Activated CD4-positive, alpha-beta T cell treated with anti-CD3 and anti-CD28 coated beads, Interleukin-2, Interleukin-6, amounts not matched to agents 100 ng/mL and 50 ng/mL, durations not matched to agents 16 hours and 8 hours (primary cell): ENCODE measurements around the gene IER3.
"Not testable (repeated sequence)": the region's sequence is repeated elsewhere in the genome, so short reads cannot be mapped to it uniquely, and the experiment has no call there.

Experiments used
- DNase-seq: peaks from one replicate; pipeline ENCODE4 v3.0.0-alpha.2; 2020

Gene IER3

GRCh38 chr6:30767944-30768301 is 23.6 kb upstream of the IER3 start:
- no peak for DNase-seq

DNA sequence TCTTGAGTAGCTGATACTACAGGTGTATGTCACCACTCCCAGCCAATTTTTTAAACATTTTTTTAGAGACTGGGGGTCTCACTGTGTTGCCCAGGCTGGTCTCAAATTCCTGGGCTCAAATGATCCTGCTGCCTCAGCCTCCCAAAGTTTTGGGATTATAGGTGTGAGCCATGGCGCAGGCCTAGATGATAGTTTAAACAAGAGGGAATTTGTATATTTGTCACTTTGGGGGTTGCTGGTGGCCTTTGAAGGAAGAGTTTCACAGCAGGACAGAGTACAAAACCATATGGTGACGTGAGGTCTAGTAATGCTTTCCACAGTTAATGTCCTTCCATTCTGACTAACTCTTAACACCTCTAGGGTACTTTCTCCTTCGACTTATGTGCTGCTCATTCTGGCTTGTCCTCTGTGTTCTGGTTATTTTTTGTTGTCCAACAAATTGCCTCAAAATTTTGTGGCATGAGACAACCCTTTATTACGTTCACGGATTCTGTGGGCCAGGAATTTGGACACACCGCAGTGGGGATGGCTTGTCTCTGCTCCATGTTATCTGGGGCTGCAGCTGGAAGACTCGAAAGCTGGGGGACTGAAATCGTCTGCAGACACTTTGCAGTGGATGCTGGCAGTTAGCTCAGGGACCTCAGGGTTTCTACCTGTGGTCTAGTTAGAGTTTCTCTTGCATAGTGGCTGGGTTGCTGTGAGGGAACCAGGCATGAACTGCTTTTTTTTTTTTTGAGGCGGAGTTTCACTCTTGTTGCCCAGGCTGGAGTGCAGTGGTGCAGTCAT is 23.0 kb upstream of the IER3 start:
- DNase-seq, result peak; percentile 53

GRCh38 chr6:30766461-30767157 is 22.3 kb upstream of the IER3 start:
- no peak for DNase-seq

DNA sequence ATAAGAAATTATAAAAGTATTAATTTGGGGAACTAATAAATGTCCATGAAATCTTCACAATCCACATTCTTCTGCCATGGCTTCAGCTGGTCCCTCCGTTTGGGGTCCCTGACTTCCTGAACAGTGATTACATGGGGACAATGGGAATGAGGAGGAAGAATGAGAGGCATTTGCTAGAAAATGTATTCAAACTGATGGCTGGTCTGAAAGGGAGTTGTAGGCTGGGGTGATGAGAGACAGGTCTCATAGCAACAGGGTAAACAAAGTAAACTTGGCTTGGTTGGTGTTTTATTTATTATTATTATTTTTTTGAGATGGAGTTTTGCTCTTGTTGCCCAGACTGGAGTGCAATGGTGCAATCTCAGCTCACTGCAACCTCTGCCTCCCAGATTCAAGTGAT is 21.1 kb upstream of the IER3 start:
- not testable (repeated sequence) for DNase-seq

DNA sequence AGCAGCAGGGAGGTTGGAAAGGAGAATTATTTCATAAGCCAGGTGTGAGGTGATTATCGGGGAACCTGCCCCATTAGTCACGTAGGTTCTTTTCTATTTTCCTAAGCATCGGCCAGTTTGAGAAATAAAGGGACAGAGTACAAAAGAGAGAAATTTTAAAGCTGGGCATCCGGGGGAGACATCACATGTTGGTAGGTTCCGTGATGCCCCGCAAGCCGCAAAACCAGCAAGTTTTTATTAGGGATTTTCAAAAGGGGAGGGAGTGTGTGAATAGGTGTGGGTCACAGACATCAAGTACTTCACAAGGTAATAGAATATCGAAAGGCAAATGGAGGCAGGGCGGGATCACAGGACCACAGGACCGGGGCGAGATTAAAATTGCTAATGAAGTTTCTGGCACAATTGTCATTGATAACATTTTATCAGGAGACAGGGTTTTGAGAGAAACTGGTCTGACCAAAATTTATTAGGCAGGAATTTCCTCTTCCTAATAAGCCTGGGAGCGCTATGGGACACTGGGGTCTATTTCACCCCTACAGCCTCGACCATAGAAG is 20.2 kb upstream of the IER3 start:
- not testable (repeated sequence) for DNase-seq

DNA sequence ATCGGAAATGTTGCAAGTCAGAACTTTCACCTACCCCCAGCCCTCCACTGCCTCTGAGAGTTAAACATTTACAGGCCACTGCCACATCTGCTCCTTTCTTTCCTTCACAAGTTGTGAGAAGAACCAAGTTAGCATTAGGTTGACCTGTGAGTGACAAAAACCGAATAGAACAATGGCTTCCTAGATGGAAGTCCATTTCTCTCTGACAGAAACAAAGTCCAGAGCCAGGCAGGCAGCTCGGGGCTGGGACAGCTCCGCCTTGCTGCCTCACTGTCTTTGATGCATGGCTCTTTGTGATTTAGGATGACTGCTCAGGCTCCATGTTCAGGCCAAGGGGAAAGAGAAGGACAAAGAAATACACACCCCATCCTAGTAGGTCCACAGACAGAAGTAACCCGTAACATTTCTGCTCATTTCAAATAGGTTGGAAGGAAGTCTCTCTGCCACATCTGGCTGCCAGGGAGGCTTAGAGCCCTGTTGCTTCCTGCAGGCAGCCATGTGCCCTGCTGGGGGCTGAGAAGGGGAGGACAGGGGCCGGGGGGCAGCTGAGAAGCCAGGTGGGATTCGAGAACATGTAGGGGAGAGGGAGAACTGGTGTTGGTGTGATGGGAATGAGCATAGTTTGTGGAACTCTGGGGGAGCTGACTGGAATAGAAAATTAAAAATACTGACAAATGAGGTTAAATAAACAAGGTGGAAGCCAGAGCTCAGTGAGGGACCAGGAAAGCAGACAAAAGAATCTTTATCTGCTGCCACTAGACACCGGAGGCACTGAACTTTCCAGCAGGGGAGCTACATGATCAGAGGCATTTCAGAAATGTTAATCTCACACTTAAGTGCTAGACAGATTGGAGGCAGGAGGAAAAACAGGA is 19.5 kb upstream of the IER3 start:
- DNase-seq, result no peak

DNA sequence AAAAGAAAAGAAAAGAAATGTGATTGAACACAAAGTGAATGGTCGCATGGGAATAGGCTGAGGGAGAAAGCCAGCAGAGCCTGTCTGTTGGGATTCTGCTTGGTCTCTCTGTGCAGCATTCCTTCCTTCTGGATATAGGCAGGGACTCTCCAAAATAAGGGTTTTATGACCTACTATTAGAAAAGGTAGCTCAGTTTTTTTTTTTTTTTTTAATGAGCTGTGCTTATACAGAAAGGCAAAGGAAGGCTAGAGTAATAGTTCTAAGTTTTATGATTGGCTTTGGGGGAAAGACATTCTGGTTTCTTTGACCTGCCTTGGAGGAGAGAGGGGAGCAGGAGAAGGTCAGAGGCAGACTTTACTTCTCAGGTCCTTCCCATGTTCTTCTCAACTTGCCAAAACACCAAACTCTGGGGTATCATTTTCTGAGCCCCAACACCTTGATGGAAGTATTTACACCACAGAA is 18.8 kb upstream of the IER3 start:
- no peak for DNase-seq

DNA sequence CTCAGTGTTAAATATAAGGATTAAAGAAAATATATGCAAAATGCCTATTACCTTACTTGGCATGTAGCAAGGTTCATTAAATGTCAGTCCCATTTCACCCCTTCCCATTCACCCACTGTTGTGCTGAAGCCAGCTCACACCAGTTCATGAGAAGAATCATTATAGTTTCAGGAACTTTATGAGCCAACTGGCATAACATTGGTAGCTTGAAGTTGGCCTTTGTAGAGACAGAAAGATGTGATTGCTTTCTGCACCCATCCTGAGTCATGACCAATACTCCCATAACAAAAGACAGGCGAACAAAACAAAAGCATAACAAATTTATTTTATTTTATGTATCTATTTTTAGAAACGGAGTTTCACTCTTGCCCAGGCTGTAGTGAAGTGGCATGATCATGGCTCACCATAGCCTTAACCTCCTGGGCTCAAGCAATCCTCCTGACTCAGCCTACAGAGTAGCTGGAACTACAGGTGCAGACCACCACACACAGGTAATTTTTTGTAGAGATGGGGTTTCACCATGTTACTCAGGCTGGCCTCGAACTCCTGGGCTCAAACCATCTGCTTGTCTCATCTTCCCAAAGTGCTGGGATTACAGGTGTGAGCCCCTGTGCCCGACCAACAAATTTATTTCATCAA is 17.6 kb upstream of the IER3 start:
- DNase-seq, result no peak

GRCh38 chr6:30760549-30760948 is 16.2 kb upstream of the IER3 start:
- no peak for DNase-seq

GRCh38 chr6:30759575-30760239 is 15.4 kb upstream of the IER3 start:
- DNase-seq, result no peak

GRCh38 chr6:30757261-30757904 is 13.0 kb upstream of the IER3 start:
- no peak for DNase-seq

DNA sequence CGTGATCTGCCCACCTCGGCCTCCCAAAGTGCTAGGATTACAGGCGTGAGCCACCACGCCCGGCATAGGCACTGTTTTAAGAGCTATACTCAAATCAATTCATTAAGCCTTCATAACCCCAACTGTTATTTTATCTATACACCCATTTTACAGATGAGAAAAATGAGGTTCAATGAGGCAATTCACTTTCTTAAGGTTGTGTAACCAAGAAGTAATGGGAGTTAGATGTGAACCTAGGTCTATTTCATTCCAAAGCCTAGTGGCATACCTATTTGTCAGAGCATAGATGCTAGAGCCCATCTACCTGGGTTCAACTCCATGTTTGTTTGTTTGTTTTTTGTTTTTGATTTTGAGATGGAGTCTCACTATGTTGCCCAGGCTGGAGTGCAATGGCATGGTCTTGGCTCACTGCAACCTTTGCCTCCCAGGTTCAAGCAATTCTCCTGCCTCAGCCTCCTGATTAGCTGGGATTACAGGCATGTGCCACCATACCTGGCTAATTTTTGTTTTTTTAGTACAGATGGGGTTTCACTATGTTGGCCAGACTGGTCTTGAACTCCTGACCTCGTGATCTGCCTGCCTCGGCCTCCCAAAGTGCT is 12.2 kb upstream of the IER3 start:
- DNase-seq, result not testable (repeated sequence)

DNA sequence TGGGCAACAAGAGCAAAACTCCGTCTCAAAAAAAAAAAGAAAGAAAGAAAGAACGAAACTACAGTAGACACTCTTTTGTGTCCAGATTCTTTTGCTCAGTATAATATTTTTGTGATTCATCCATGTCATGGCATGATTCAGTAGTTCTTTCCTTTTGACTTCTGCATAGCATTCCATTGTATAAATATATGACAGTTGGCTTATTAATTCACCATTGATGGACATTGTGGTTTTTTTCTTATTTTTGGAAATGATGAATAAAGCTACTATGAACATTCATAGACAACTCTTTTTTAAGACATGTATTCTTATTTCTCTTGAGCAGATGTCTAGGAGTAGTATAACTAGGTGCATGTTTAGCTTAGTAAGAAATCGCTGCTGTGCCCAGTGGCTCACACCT is 10.3 kb upstream of the IER3 start:
- no peak for DNase-seq

DNA sequence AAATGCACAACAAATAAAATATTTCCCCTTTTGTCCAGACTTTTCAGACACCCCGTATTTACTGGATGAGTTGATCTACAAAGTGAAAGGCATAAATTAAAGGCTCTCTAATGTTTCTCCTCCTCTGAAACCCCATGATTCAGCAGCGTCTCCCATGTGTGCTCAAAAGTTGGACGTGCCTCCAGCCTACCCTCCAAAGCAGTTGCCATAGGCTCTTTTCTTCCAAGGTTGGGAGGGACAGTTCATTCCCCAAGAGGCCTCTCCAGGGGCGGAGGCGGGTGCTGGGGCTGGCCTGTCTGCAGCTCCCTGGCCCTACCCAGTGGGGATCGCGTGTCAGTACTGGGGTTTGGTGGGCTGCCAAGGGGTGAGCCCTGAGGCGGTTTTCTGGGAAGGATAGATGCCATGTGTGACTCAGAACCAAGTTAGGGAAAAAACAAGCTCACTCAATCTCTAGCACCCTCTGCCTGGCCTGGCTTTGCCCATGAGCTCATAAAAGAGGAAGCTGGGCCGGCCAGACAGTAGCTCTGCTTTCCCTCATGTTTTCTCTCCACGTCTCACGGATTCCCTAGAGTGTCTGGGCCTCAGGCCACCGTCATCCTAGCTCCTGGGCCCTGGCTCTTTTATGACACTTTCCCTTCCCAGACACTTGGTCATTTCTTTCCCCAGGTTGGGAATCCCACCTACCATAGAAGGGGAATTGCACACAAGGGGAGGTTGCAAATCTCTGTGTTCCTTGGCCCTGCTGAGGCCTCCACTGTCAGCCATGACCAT is 8.0 kb upstream of the IER3 start:
- DNase-seq, result no peak

- no peak for DNase-seq
These were observed 6.0 kb upstream of the IER3 start for GRCh38 chr6:30750379-30750668.

DNA sequence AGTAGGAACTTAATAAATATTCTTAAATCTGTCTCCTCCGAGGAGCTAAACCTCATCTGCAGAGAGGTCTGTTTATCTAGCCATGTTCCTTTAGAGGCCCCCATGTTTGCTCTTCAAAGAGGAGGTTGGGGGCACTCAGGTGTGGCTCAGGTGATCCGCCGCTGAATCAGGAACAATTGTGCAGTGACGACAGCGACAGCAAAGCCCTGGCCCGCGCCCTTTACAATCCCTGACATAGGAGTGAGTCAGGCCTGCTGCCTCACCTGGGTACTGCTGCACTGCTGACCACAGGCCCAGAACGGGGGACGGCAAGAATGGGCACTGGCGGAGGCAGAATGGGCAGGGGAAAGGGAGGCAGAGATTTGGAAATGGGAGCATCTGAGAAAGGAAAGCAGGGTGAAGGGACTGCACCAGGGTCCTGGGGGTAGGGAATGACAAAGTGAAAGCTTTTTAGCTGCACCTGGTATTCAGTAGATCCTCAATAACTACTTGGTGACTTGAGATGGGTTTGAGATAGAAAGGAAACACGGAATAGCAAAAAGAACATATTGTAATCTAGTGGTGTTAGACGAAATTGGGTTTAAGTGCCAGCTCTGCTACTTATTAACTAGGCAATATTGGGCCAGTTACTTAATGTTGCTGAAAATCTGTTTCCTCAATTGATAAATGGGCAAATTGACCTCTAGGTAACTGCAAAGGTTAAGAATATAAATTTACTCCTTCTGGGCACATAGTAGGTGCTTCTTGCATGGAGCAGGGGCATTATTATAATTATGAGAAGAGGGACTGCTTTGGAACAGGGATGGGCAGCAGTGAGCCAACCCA is 5.4 kb upstream of the IER3 start:
- no peak for DNase-seq

DNA sequence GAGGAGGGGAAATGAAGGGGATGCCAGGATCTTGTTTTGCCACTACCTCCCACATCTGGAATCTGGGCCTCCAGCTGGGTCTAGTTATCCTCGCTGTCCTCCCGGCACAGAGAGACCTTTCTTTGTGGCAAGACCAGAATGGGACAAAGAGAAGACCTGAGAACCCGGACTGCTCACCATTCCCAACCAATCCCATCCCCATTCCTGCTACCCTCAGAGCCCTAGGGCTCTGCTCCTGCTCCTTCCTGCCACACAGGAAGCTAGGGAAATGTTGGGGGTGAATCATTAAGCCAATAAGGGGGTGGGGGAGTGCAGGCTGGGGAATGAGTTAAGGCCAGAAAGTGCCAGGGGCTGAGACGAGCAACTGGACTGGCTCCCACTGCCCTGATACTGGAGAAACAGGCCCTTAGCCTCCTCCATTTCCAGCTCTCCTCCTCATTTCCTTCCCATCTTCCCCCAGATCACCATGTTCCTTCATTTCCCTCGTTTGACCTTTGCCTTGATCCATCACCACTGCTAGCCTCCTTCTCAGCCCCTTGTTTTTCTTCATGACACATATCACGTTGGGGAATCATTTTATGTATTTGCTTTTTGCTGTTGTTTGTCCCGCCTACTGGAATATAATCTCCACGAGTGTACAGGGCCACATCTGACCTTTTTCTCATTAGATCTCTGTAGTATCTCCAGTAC is 4.6 kb upstream of the IER3 start:
- DNase-seq, result no peak

DNA sequence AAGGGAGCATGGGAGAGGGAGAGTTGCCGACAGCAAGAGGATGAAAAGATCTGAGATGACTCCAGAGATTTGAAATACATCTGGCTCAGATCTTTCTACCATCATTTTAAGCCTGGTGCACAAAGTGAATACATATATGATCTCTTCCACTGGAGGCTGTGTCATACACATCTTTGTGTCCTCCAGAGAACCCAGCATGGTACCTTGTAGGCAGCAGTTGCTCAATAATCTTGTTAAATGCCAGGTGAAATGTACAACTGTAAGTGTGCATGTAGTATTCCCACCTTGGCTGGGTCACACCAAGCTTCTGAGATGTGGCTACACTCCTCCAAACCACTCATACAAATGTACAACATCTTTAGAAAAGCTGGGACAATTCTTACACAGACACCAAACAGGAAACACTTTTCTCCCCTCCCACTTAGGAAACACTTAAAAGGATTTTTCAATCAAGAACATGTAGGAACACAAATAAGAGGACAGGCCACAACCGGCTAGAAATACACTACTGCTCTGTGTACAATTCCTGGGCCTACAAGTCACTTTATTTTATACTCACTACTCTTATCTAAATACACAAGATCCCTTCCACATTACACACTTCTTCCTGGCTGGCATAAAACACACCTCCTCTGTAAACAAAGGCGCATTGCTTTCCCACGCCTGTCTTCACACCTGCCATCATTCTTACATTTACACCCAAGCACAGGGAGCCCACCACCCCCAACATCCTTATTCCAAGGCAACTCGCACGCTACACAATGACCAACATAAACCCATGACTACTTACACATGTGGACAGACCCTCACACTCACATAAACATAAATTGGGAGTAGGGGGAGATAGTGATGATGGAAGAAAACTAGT is 3.8 kb upstream of the IER3 start:
- no peak for DNase-seq
